ENCODE measurements around the gene SIN3B.

GRCh38 chr19:16895467-16896145 lies 66.4 kb downstream of the SIN3B start:
- TF ChIP-seq EZH2 (IDR thresholded peaks at IDR 0.05; ENCODE audit: borderline replicate concordance, low read length) (no peak), CTCF (conservative IDR thresholded peaks at IDR 0.05 in 1 of 2, IDR thresholded peaks at IDR 0.05 in 1 of 2; ENCODE audit: extremely low read depth in 1 of 2, insufficient read depth in 1 of 2, low read depth in 1 of 2, low read length in 2 of 2) (no peak)
